T-helper 17 cell (primary cell): Measurements from ENCODE around the gene GNA12. TPM values are rescaled to one million over a fixed set of nuclear protein-coding genes. Genes with fewer than 3 reads are reported as not detected.
"Not testable (repeated sequence)": the region's sequence is repeated elsewhere in the genome, so short reads cannot be mapped to it uniquely, and the experiment has no call there.

Experiments
- ATAC-seq: fragments of 150-1000 bp; cut with Tn5 transposase; 2 replicates; pipeline ENCODE4 v1.10.0; 2021; ENCODE audit warnings: mild to moderate bottlenecking, moderate library complexity
- DNase-seq, 3 donors: peaks; one replicate each; pipeline versions ENCODE4 v3.0.0 to v3.0.0-alpha.2; 2020 to 2021
- H3K9me3 ChIP-seq: one replicate; pipeline ENCODE4 v1.7.0; 2013; ENCODE audit warnings: low read length, mild to moderate bottlenecking; ENCODE audit not compliant: control insufficient read depth, poor library complexity, severe bottlenecking
- H3K27ac Mint-ChIP-seq: one replicate; pipeline ENCODE4 v1.8.0; 2022; ENCODE audit warnings: mild to moderate bottlenecking, moderate library complexity, mixed read lengths
- H3K27me3 Mint-ChIP-seq: one replicate; pipeline ENCODE4 v1.8.0; 2022; ENCODE audit warnings: mixed read lengths
- H3K36me3 Mint-ChIP-seq: one replicate; pipeline ENCODE4 v1.8.0; 2022; ENCODE audit warnings: low read depth, mixed read lengths
- H3K4me1 Mint-ChIP-seq: one replicate; pipeline ENCODE4 v1.8.0; 2022; ENCODE audit warnings: mild to moderate bottlenecking, mixed read lengths
- H3K4me3 Mint-ChIP-seq: one replicate; pipeline ENCODE4 v1.8.0; 2022; ENCODE audit warnings: mild to moderate bottlenecking, moderate library complexity, mixed read lengths
- total RNA-seq, 4 donors: library from RNA in 2 of 4; stranded (reverse) in 2 of 4; gene quantifications; one replicate each; pipeline ENCODE4 v1.2.3 and lab custom pipeline; 2022 to 2026

The GNA12 gene
- total RNA-seq, 2 donors from 2014 or later: 13.5 to 19.2 TPM

- not testable (repeated sequence) for H3K27ac Mint-ChIP-seq, H3K9me3 ChIP-seq, H3K4me3 Mint-ChIP-seq, DNase-seq, ATAC-seq, H3K27me3 Mint-ChIP-seq, H3K36me3 Mint-ChIP-seq
- peaks cover 11% of the 10 kb centered on the region for H3K4me1 Mint-ChIP-seq
Measured at GRCh38 chr7:2737005-2737743, 106.9 kb downstream of the GNA12 start.

- ATAC-seq: no peak
- H3K27ac Mint-ChIP-seq: no peak overlapping the region
- no peaks in the 10 kb centered on the region for H3K9me3 ChIP-seq
- no peak overlapping the region for H3K4me3 Mint-ChIP-seq
- no peaks in the 10 kb centered on the region for H3K27me3 Mint-ChIP-seq
- DNase-seq: no peak
- H3K4me1 Mint-ChIP-seq: peaks cover 11% of the 10 kb centered on the region
- no peaks in the 10 kb centered on the region for H3K36me3 Mint-ChIP-seq
Measured at GRCh38 chr7:2736411-2736914, 107.6 kb downstream of the GNA12 start.

- DNase-seq (no peak), ATAC-seq (no peak)
- peaks cover 11% of the 10 kb centered on the region for H3K4me1 Mint-ChIP-seq
- H3K27ac Mint-ChIP-seq: no peak overlapping the region
- H3K36me3 Mint-ChIP-seq: no peaks in the 10 kb centered on the region
- no peaks in the 10 kb centered on the region for H3K9me3 ChIP-seq
- no peak overlapping the region for H3K4me3 Mint-ChIP-seq
- no peaks in the 10 kb centered on the region for H3K27me3 Mint-ChIP-seq
Measured at GRCh38 chr7:2735744-2736143, 108.4 kb downstream of the GNA12 start.

GRCh38 chr7:2734751-2735571 lies 109.1 kb downstream of the GNA12 start:
- H3K4me1 Mint-ChIP-seq: peaks cover 13% of the 10 kb centered on the region
- peak overlapping the region; percentile 19 for H3K27ac Mint-ChIP-seq
- H3K4me3 Mint-ChIP-seq: no peak overlapping the region
- no peaks in the 10 kb centered on the region for H3K27me3 Mint-ChIP-seq
- ATAC-seq (no peak), DNase-seq (no peak)
- no peaks in the 10 kb centered on the region for H3K9me3 ChIP-seq
- H3K36me3 Mint-ChIP-seq: peaks cover 2% of the 10 kb centered on the region

- no peak for ATAC-seq
Measured at GRCh38 chr7:2734084-2734686, 109.9 kb downstream of the GNA12 start.

GRCh38 chr7:2732959-2733584 lies 111.0 kb downstream of the GNA12 start:
- ATAC-seq (no peak), DNase-seq (no peak)
- Mint-ChIP-seq H3K4me3 (no peak overlapping the region), H3K36me3 (peaks cover 2% of the 10 kb centered on the region), H3K4me1 (peaks cover 13% of the 10 kb centered on the region), H3K27me3 (no peaks in the 10 kb centered on the region), H3K27ac (no peak overlapping the region)
- no peaks in the 10 kb centered on the region for H3K9me3 ChIP-seq

More at GRCh38 chr7:2734084-2734686, 109.9 kb downstream of the GNA12 start:
- Mint-ChIP-seq H3K27me3 (no peaks in the 10 kb centered on the region), H3K4me3 (no peak overlapping the region), H3K36me3 (peaks cover 2% of the 10 kb centered on the region), H3K27ac (peak overlapping the region; percentile 56), H3K4me1 (peaks cover 13% of the 10 kb centered on the region)
- no peaks in the 10 kb centered on the region for H3K9me3 ChIP-seq
- no peak for DNase-seq

- peaks cover 13% of the 10 kb centered on the region for H3K4me1 Mint-ChIP-seq
- DNase-seq: no peak
- no peaks in the 10 kb centered on the region for H3K27me3 Mint-ChIP-seq
- ATAC-seq: no peak
- no peak overlapping the region for H3K4me3 Mint-ChIP-seq
- peaks cover 2% of the 10 kb centered on the region for H3K36me3 Mint-ChIP-seq
- H3K9me3 ChIP-seq: no peaks in the 10 kb centered on the region
- no peak overlapping the region for H3K27ac Mint-ChIP-seq
Measured at GRCh38 chr7:2732388-2732787, 111.7 kb downstream of the GNA12 start.

- peaks cover 10% of the 10 kb centered on the region for H3K4me1 Mint-ChIP-seq
- H3K4me3 Mint-ChIP-seq: no peak overlapping the region
- no peak overlapping the region for H3K27ac Mint-ChIP-seq
- H3K9me3 ChIP-seq: no peaks in the 10 kb centered on the region
- no peak for DNase-seq
- H3K27me3 Mint-ChIP-seq: no peaks in the 10 kb centered on the region
- no peak for ATAC-seq
- H3K36me3 Mint-ChIP-seq: peaks cover 2% of the 10 kb centered on the region
Measured at GRCh38 chr7:2730846-2731770, 113.0 kb downstream of the GNA12 start.

GRCh38 chr7:2729893-2730716 lies 114.0 kb downstream of the GNA12 start:
- no peaks in the 10 kb centered on the region for H3K27me3 Mint-ChIP-seq
- H3K9me3 ChIP-seq: no peaks in the 10 kb centered on the region
- ATAC-seq: no peak
- H3K4me3 Mint-ChIP-seq: no peak overlapping the region
- no peak overlapping the region for H3K27ac Mint-ChIP-seq
- H3K4me1 Mint-ChIP-seq: peaks cover 9% of the 10 kb centered on the region
- DNase-seq: no peak
- peaks cover 2% of the 10 kb centered on the region for H3K36me3 Mint-ChIP-seq

GRCh38 chr7:2729031-2729892 lies 114.8 kb downstream of the GNA12 start:
- no peaks in the 10 kb centered on the region for H3K27me3 Mint-ChIP-seq
- no peak overlapping the region for H3K4me3 Mint-ChIP-seq
- H3K9me3 ChIP-seq: no peaks in the 10 kb centered on the region
- H3K27ac Mint-ChIP-seq: no peak overlapping the region
- peaks cover 6% of the 10 kb centered on the region for H3K4me1 Mint-ChIP-seq
- no peak for ATAC-seq
- no peak for DNase-seq
- peaks cover 2% of the 10 kb centered on the region for H3K36me3 Mint-ChIP-seq
